GM12878 (cell line): Measurements from ENCODE around the gene STAMBPL1. TPM values are rescaled to one million over a fixed set of nuclear protein-coding genes. Genes with fewer than 3 reads are reported as not detected.

Experiments
- ATAC-seq: fragments of 200-7000 bp; cut with Tn5 transposase; 3 replicates; pipeline ENCODE4 v1.9.1; 2020; ENCODE audit warnings: mild to moderate bottlenecking, moderate library complexity
- BruUV-seq: library from RNA; stranded (reverse); fragments of 400-500 nt; replicated peaks from 2 replicates; lab custom pipeline; 2021; lab: Mats Ljungman, UMichigan
- CTCF ChIA-PET: fragments of 300-600 bp; sonication (Branson Sonifier 250); formaldehyde crosslinking; extraction: SDS; loops from one replicate; lab custom pipeline; 2021; ENCODE audit warnings: inconsistent platforms; lab: Yijun Ruan, JAX
- POLR2A ChIA-PET: fragments of 350-600 bp; formaldehyde crosslinking; extraction: SDS; loops from one replicate; lab custom pipeline; 2021; ENCODE audit warnings: inconsistent platforms; lab: Charles Lee
- RAD21 ChIA-PET: fragments of 300-600 bp; sonication (Branson Sonifier 250); formaldehyde crosslinking; loops from one replicate; lab custom pipeline; 2023; ENCODE audit warnings: antibody characterized with exemption; ENCODE audit not compliant: unreplicated experiment; lab: Charles Lee
- SMC1A ChIA-PET: fragments of 300-600 bp; sonication (Branson Sonifier 250); formaldehyde crosslinking; loops from one replicate; lab custom pipeline; 2023; ENCODE audit not compliant: unreplicated experiment, uncharacterized antibody; lab: Charles Lee
- DNase-seq: peaks from one replicate; pipeline ENCODE4 v3.0.0-alpha.2; 2011; ENCODE audit warnings: low read depth, low spot score
- FAIRE-seq: peaks from 3 replicates; lab custom pipeline; 2011; peaks lifted over from hg19 to GRCh38; lab: Jason Lieb, UNC
- H2AFZ ChIP-seq: 2 replicates; pipeline ENCODE4 v1.6.0; 2011; ENCODE audit warnings: low read depth, low read length, control low read depth; ENCODE audit not compliant: control insufficient read depth
- H3K27ac ChIP-seq: 2 replicates; pipeline ENCODE4 v1.5.1; 2011; ENCODE audit warnings: control low read depth; ENCODE audit not compliant: control insufficient read depth, insufficient read depth
- H3K27me3 ChIP-seq, 2 experiments: replicated peaks in 1 of 2; 2 replicates each; pipeline versions ENCODE4 v1.6.0 to v1.6.1; 2011; ENCODE audit warnings: low read length in 1 of 2; ENCODE audit not compliant: control insufficient read depth in 2 of 2, insufficient read depth in 2 of 2
- H3K36me3 ChIP-seq, 2 experiments: 2 replicates each; pipeline ENCODE4 v1.5.1; 2011; ENCODE audit warnings: low read length in 1 of 2; ENCODE audit not compliant: control insufficient read depth in 2 of 2, insufficient read depth in 2 of 2
- H3K4me1 ChIP-seq: 2 replicates; pipeline ENCODE4 v1.6.1; 2011; ENCODE audit warnings: mild to moderate bottlenecking, low read length, moderate library complexity, mixed read lengths; ENCODE audit not compliant: control insufficient read depth, insufficient read depth
- H3K4me2 ChIP-seq: 2 replicates; pipeline ENCODE4 v1.6.0; 2011; ENCODE audit warnings: control low read depth; ENCODE audit not compliant: control insufficient read depth, insufficient read depth
- H3K4me3 ChIP-seq: fragments of 200-600 bp; sonication (generic); 2 replicates; pipeline ENCODE4 v1.5.1; 2016
- H3K79me2 ChIP-seq: 2 replicates; pipeline ENCODE4 v1.6.0; 2011; ENCODE audit warnings: low read length; ENCODE audit not compliant: control insufficient read depth, insufficient read depth
- H3K9ac ChIP-seq: 2 replicates; pipeline ENCODE4 v1.8.0; 2011; ENCODE audit warnings: low read length, control low read depth, mixed read lengths; ENCODE audit not compliant: control insufficient read depth, insufficient read depth
- H3K9me3 ChIP-seq: replicated peaks from 3 replicates; pipeline ENCODE4 v1.5.1; 2011; ENCODE audit warnings: mild to moderate bottlenecking, low read length; ENCODE audit not compliant: control insufficient read depth, insufficient read depth
- H4K20me1 ChIP-seq: 2 replicates; pipeline ENCODE4 v1.6.0; 2011; ENCODE audit not compliant: control insufficient read depth, insufficient read depth
- CBFB ChIP-seq: IDR thresholded peaks from 2 replicates; pipeline ENCODE4 v1.6.1; 2016; ENCODE audit warnings: antibody characterized with exemption, low read depth
- CHD4 ChIP-seq: fragments of 200-600 bp; sonication (generic); IDR thresholded peaks from 2 replicates; pipeline ENCODE4 v1.6.1; 2016; ENCODE audit warnings: mild to moderate bottlenecking
- HDAC2 ChIP-seq: fragments of 200-600 bp; sonication (generic); IDR thresholded peaks from 2 replicates; pipeline ENCODE4 v1.6.1; 2017
- PML ChIP-seq: IDR thresholded peaks from 2 replicates; pipeline ENCODE4 v1.6.1; 2012; ENCODE audit warnings: low read length, inconsistent platforms
- REST ChIP-seq: IDR thresholded peaks from 2 replicates; pipeline ENCODE4 v1.6.1; 2012; ENCODE audit warnings: mild to moderate bottlenecking, low read depth, low read length
- WGBS: methylation state at CpG from one replicate; pipeline ENCODE4 v1.1.6; 2016; ENCODE audit warnings: low lambda C conversion rate; ENCODE audit not compliant: insufficient replicate concordance, insufficient coverage; ENCODE audit errors: missing lambda C conversion rate; 5-methylcytosine and 5-hydroxymethylcytosine counted together
- in situ Hi-C: fragments of 300-500 bp; cut with MboI; formaldehyde crosslinking; loops from 9 replicates; pipeline ENCODE4 v1.14.3; 2018; ENCODE audit warnings: mixed read lengths
- intact Hi-C: fragments of 100-400 bp; cut with micrococcal nuclease; formaldehyde crosslinking; loops from one replicate; pipeline ENCODE4 v1.14.2; 2022; ENCODE audit not compliant: unreplicated experiment
- polyA plus RNA-seq, 11 experiments: library from polyadenylated mRNA; depleted of rRNA in 4 of 11; unstranded in 6 of 11; stranded (reverse) in 5 of 11; fragments of >200 nt; fragmentation: Nextera tagmentation in 4 of 11; fragmentation: Illumina TruSeq in 1 of 11; extraction: Ambion mirVana in 4 of 11; extraction: Trizol in 1 of 11; gene quantifications; 1 replicate in 1 of 11; 2 replicates in 10 of 11; pipeline versions ENCODE4 v1.2.1 to v1.2.3, GENCODE V29; 2011 to 2016; ENCODE audit warnings: inconsistent platforms in 2 of 11, missing spikeins in 2 of 11, low read depth in 1 of 11
- total RNA-seq, 4 experiments: library from RNA; depleted of rRNA in 3 of 4; stranded (reverse); fragments of >200 nt in 3 of 4; fragmentation: Illumina TruSeq in 1 of 4; extraction: Trizol in 1 of 4; gene quantifications; 2 replicates each; pipeline versions ENCODE4 v1.2.1 to v1.2.3, GENCODE V29; 2013 to 2021
- TF ChIP-seq, protein P1 (sequence below): fragments of 450-650 bp; IDR thresholded peaks from 2 replicates; pipeline ENCODE4 v1.6.1; 2016; ENCODE audit warnings: mild to moderate bottlenecking, moderate library complexity, borderline replicate concordance

Gene STAMBPL1
- total and polyA plus RNA-seq, 10 of the 15 experiments (the other 5 are each of a cell fraction or from before 2014, with no cell fraction given) = 7.5 to 44.1 (median 25.4) TPM

DNA sequence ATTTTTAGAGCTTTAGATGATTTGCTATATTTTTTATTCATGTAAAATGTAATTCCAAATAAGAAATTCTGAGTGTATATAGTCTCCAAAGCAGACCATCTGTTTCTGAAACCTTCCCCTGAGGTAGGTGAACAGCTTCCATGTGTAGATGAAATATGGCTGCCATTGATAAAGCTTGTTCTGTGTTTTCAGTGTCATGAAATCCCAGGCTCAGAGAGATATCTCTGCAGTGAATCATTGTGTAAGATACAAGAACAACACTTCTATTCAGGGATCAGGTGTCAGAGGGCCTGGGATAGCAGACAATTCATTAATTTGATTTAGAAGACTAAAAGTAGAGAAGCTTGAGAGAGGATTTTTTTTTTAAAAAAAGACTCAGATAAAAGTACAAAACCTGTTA, 43.5 kb downstream of the STAMBPL1 start (continued):
- TF ChIP-seq, protein P1, sequence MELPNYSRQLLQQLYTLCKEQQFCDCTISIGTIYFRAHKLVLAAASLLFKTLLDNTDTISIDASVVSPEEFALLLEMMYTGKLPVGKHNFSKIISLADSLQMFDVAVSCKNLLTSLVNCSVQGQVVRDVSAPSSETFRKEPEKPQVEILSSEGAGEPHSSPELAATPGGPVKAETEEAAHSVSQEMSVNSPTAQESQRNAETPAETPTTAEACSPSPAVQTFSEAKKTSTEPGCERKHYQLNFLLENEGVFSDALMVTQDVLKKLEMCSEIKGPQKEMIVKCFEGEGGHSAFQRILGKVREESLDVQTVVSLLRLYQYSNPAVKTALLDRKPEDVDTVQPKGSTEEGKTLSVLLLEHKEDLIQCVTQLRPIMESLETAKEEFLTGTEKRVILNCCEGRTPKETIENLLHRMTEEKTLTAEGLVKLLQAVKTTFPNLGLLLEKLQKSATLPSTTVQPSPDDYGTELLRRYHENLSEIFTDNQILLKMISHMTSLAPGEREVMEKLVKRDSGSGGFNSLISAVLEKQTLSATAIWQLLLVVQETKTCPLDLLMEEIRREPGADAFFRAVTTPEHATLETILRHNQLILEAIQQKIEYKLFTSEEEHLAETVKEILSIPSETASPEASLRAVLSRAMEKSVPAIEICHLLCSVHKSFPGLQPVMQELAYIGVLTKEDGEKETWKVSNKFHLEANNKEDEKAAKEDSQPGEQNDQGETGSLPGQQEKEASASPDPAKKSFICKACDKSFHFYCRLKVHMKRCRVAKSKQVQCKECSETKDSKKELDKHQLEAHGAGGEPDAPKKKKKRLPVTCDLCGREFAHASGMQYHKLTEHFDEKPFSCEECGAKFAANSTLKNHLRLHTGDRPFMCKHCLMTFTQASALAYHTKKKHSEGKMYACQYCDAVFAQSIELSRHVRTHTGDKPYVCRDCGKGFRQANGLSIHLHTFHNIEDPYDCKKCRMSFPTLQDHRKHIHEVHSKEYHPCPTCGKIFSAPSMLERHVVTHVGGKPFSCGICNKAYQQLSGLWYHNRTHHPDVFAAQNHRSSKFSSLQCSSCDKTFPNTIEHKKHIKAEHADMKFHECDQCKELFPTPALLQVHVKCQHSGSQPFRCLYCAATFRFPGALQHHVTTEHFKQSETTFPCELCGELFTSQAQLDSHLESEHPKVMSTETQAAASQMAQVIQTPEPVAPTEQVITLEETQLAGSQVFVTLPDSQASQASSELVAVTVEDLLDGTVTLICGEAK = no peak
- TF ChIP-seq CHD4 (no peak), HDAC2 (no peak), PML (no peak), CBFB (no peak)

DNA sequence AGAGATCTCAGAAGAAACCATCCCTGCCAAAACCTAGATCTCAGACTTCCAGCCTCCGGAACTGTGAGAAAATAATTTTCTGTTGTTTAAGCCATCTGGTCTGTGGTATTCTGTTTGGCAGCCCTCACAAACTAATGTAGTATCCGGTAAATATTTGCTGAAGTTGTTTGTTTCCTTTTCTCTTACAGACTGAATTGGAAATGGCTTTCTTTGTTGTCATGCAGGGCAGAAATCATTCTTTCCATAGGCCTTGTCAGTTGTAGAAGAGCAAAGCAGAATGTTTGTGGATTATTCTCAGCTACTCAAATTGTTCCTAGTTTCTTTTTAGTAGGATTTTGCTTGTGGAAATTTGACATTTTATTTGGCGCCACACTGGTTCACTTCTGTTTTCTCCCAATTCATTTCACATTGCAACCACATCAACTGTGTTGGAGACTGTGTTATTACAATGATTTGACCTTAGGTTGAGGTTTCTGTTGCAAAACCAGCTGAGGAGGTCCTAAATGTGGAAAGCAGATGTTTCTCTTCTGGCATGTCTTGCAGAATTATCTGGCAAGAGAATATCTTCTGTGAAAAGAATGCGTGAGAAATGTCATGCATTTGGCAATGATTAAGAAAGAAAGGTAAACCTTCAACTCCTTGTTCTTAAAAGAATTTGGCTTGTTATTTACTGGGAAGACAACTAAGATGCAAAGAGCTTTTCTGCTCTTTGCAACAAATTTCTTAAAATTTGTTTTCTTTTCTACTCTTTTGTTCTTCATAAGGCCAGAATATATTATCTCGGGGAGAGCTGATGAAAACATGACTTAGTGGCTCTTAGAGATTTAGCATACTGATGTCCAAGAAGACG, 46.7 kb downstream of the STAMBPL1 start:
- in situ Hi-C loops (no loop called here), intact Hi-C loops (no loop called here)
- Histone ChIP-seq H3K4me3 (no peak overlapping the region), H3K27ac (no peak overlapping the region), H2AFZ (no peak overlapping the region), H4K20me1 (no peaks in the 10 kb centered on the region), H3K36me3 (peaks cover 0 to 27% of the 10 kb centered on the region in 2 experiments; a peak in 2 of 4 replicates), H3K9ac (no peak overlapping the region), H3K4me1 (peaks cover 5% of the 10 kb centered on the region; the same call in 1 of the 2 replicates), H3K79me2 (no peaks in the 10 kb centered on the region), H3K4me2 (no peak overlapping the region), H3K9me3 (no peaks in the 10 kb centered on the region; the same call in 2 of the 3 replicates), H3K27me3 (no peaks in the 10 kb centered on the region)
- ChIA-PET SMC1A (interaction anchor here (0.9 to 6.3 kb wide), 6 partner anchors 7 to 116 kb away, joined by 3 to 42 read pairs (median 6); no protein-coding TSS in a partner anchor), POLR2A (no interaction called here), CTCF (interaction anchor here (1.0 to 12.8 kb wide), 3 partner anchors 90 to 291 kb away, joined by 3 to 895 read pairs (median 4); no protein-coding TSS in a partner anchor), RAD21 (interaction anchor here (1.8 kb wide), 1 partner anchor 91 kb away, joined by 13 read pairs; no protein-coding TSS in a partner anchor)
- no peak for ATAC-seq
- FAIRE-seq = no peak
- no peak for TF ChIP-seq REST
- WGBS = 93% methylated on average over 6 of the region's 6 CpGs
- DNase-seq = no peak
- BruUV-seq = no TSS peak
